Vagina (tissue), 2 donors: ENCODE measurements around the gene PSRC1. TPM values are rescaled to one million over a fixed set of nuclear protein-coding genes. Genes with fewer than 3 reads are reported as not detected.

Source experiments
- DNase-seq, 2 donors: peaks; one replicate each; pipeline ENCODE4 v3.0.0-alpha.2; 2017; ENCODE audit errors: extremely low spot score in 2 of 2
- H3K27ac ChIP-seq: fragments of 200-600 bp; sonication (generic); one replicate; pipeline ENCODE4 v1.5.1; 2019
- H3K27me3 ChIP-seq: fragments of 200-600 bp; sonication (generic); one replicate; pipeline ENCODE4 v1.5.1; 2019
- H3K36me3 ChIP-seq, 2 donors: fragments of 200-600 bp; sonication (generic); one replicate each; pipeline ENCODE4 v1.5.1; 2017 to 2019
- H3K4me1 ChIP-seq: fragments of 200-600 bp; sonication (generic); one replicate; pipeline ENCODE4 v1.5.1; 2019
- H3K4me3 ChIP-seq, 2 donors: fragments of 200-600 bp; sonication (generic); 1 replicate in 1 of 2; 2 replicates in 1 of 2; pipeline ENCODE4 v1.5.1; 2016 to 2019
- H3K9me3 ChIP-seq: fragments of 200-600 bp; sonication (generic); one replicate; pipeline ENCODE4 v1.5.1; 2019
- CTCF ChIP-seq, 3 experiments: fragments of 450-650 bp in 2 of 3; fragments of 200-600 bp in 1 of 3; sonication (generic) in 1 of 3; IDR thresholded peaks; one replicate each; pipeline ENCODE4 v1.5.1; 2017 to 2019; ENCODE audit warnings: antibody characterized with exemption in 3 of 3, mild to moderate bottlenecking in 2 of 3, moderate library complexity in 2 of 3
- POLR2A ChIP-seq, 2 donors: fragments of 450-650 bp; IDR thresholded peaks; one replicate each; pipeline ENCODE4 v1.6.1; 2017; ENCODE audit warnings: antibody characterized with exemption in 2 of 2, mild to moderate bottlenecking in 2 of 2, moderate library complexity in 2 of 2
- POLR2AphosphoS5 ChIP-seq, 2 donors: sonication (generic); formaldehyde crosslinking; IDR thresholded peaks; one replicate each; pipeline ENCODE4 v1.9.0; 2017; ENCODE audit warnings: antibody characterized with exemption in 2 of 2, mild to moderate bottlenecking in 2 of 2, low read depth in 1 of 2; ENCODE audit not compliant: insufficient read depth in 1 of 2
- intact Hi-C: fragments of 100-400 bp; cut with DNase I; formaldehyde crosslinking; loops from one replicate; pipeline ENCODE4 v1.15.1; 2023
- total RNA-seq: library from RNA; depleted of rRNA; stranded (reverse); fragments of >200 nt; gene quantifications from one replicate; pipeline ENCODE4 v1.2.3, GENCODE V29; 2016

PSRC1 gene
- total RNA-seq, 1 donor from 2014 or later = 5.4 TPM

- H3K36me3 ChIP-seq = no peaks in the 10 kb centered on the region
- no peaks in the 10 kb centered on the region for H3K27me3 ChIP-seq
- peaks cover 19% of the 10 kb centered on the region for H3K4me1 ChIP-seq
- H3K4me3 ChIP-seq = no peak overlapping the region
- intact Hi-C loops = no loop called here
- H3K9me3 ChIP-seq = no peaks in the 10 kb centered on the region
- DNase-seq = no peak
- no peak for TF ChIP-seq POLR2AphosphoS5 (IDR thresholded peaks at IDR 0.05; ENCODE audit: insufficient read depth in 1 of 2, low read depth in 1 of 2)
- no peak for TF ChIP-seq CTCF (IDR thresholded peaks at IDR 0.05)
- TF ChIP-seq POLR2A (IDR thresholded peaks at IDR 0.05) = no peak
- no peak overlapping the region for H3K27ac ChIP-seq
Observed at GRCh38 chr1:109248444-109248796, 34.5 kb downstream of the PSRC1 start.

- no peaks in the 10 kb centered on the region for H3K9me3 ChIP-seq
- intact Hi-C loops = no loop called here
- DNase-seq = no peak
- peaks cover 14% of the 10 kb centered on the region for H3K4me1 ChIP-seq
- H3K4me3 ChIP-seq = no peak overlapping the region
- no peaks in the 10 kb centered on the region for H3K36me3 ChIP-seq
- no peaks in the 10 kb centered on the region for H3K27me3 ChIP-seq
- TF ChIP-seq POLR2AphosphoS5 (IDR thresholded peaks at IDR 0.05; ENCODE audit: insufficient read depth in 1 of 2, low read depth in 1 of 2) (no peak), POLR2A (IDR thresholded peaks at IDR 0.05) (no peak), CTCF (IDR thresholded peaks at IDR 0.05) (no peak)
- H3K27ac ChIP-seq = no peak overlapping the region
Observed at GRCh38 chr1:109247401-109248365, 35.3 kb downstream of the PSRC1 start.

- TF ChIP-seq POLR2A (IDR thresholded peaks at IDR 0.05) (no peak), POLR2AphosphoS5 (IDR thresholded peaks at IDR 0.05; ENCODE audit: insufficient read depth in 1 of 2, low read depth in 1 of 2) (no peak), CTCF (IDR thresholded peaks at IDR 0.05) (no peak)
- intact Hi-C loops = no loop called here
- DNase-seq = no peak
Observed at GRCh38 chr1:109246141-109246551, 36.8 kb downstream of the PSRC1 start.

GRCh38 chr1:109243860-109244552 is 38.9 kb downstream of the PSRC1 start:
- Histone ChIP-seq H3K27ac (no peak overlapping the region), H3K4me1 (peaks cover 47% of the 10 kb centered on the region), H3K27me3 (no peaks in the 10 kb centered on the region), H3K4me3 (no peak overlapping the region), H3K36me3 (no peaks in the 10 kb centered on the region), H3K9me3 (no peaks in the 10 kb centered on the region)
- no peak for TF ChIP-seq POLR2A (IDR thresholded peaks at IDR 0.05)
- TF ChIP-seq CTCF (IDR thresholded peaks at IDR 0.05) = no peak
- no peak for TF ChIP-seq POLR2AphosphoS5 (IDR thresholded peaks at IDR 0.05; ENCODE audit: insufficient read depth in 1 of 2, low read depth in 1 of 2)
- intact Hi-C loops = no loop called here
- DNase-seq = no peak

More at GRCh38 chr1:109246141-109246551, 36.8 kb downstream of the PSRC1 start:
- Histone ChIP-seq H3K4me3 (no peak overlapping the region), H3K36me3 (no peaks in the 10 kb centered on the region), H3K27me3 (no peaks in the 10 kb centered on the region), H3K27ac (no peak overlapping the region), H3K4me1 (peaks cover 28% of the 10 kb centered on the region), H3K9me3 (no peaks in the 10 kb centered on the region)
